GM18907 (cell line): ENCODE measurements around the gene PALM3.

Experiments used
- ATAC-seq: cut with Tn5 transposase; IDR thresholded peaks from one replicate; pipeline ENCODE4 v1.9.1; 2021; ENCODE audit warnings: mild to moderate bottlenecking, moderate library complexity; ENCODE audit not compliant: unreplicated experiment

Gene PALM3

DNA sequence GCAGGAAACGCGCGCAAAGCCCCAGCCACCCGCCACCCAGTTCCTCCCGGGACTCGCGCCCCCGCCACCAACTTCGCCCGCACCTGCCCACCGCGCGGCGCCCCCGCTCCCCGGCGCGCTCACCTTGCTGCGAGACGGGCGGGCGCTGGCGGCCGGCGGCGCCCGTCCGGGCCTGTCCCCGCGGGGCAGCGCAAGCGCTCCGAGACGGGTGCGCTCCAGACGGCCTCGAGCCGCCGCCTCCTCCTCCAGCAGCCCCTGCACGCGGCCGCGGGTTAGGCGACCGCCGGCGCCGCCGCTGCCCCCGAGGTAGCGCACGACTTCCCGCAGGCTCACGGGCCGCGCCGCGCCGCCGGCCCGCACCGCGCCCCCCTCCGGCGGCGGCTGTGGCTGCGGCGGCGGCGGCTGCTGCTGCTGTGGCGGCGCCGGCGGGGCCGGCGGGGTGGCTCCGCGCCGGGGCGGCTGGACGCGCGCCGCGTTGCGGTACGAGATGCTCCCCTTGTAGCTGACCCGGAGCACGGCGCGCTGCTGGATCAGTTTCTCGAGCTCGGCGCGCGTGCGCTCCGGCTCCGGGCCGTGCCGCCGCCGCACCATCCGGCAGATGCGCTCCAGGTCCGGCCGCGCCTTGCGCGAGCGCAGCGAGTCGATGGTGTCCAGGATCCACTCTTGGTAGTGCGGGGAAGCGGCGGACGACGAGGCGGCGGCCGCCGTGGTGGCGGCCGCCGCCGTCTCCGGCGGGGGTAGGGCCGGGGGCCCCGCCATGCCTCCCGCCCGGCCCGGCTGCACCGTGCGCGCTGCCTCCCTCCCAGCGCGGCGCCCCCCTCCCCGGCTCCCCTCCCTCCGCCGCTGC is 28.0 kb upstream of the PALM3 start:
- ATAC-seq = peak; percentile 20

DNA sequence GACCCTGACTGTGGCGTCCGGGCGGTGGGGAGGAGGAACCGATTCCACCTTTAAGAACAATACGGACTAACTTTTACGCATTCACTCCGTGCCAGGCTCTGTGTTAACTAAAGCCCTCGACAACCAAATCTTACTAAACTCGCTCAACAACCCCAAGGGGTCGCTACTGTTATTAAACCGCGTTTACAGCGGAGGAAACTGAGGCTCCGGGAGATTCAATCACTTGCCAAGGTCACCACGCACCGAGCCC is 27.5 kb upstream of the PALM3 start:
- no peak for ATAC-seq

DNA sequence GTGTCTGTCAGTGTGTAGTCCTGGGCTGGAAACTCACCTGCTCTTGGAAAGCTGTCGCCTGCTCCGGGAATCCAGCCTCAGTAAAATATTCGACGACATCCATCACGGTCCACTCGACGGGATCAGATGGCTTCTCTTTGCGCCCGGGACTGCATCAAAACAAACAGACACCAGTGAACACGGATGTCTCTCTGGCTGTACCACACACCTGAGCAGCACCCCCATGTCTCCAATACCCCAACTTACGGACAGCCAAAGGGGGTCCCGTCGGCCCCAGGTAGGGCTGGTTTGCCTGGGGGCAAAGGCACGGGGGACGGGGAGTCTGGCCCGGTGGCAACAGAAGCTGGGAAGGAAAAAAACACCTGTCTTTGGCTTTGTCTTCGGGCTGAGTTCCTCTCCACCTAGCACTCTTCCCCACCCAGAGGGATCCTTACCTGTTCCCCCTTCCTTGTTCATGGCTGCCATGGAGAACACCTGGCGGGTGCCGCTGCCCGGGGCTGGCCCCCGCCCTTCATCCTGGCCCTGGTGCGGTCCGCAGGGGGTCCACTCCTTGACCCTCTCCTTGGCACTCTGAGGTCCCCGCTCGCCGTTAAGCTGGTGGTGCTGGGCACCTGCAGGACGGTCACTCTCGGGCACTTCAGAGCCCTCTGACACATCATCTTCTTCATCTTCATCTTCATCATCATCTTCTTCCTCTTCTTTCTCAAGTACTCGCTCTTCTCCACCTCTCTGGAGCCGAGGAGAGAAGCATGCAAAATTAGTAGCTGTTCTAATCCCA is 26.9 kb upstream of the PALM3 start:
- ATAC-seq = no peak

DNA sequence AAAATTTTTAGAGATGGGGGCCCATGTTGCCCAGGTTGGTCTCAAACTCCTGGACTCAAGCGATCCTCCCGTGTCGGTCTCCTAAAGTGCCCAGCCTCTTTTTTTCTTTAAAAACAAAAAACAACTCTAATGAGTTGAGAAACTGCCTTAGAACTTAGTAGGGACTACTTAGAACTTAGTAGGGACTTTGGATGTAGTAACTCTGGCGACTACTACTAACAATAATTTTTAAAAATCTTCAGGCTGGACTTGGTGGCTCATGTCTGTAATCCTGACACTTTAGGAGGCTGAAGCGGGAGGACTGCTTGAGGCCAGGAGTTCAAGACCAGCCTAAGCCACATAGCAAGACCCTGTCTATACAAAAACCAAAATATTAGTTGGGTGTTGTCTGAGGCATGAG is 24.2 kb upstream of the PALM3 start:
- no peak for ATAC-seq

DNA sequence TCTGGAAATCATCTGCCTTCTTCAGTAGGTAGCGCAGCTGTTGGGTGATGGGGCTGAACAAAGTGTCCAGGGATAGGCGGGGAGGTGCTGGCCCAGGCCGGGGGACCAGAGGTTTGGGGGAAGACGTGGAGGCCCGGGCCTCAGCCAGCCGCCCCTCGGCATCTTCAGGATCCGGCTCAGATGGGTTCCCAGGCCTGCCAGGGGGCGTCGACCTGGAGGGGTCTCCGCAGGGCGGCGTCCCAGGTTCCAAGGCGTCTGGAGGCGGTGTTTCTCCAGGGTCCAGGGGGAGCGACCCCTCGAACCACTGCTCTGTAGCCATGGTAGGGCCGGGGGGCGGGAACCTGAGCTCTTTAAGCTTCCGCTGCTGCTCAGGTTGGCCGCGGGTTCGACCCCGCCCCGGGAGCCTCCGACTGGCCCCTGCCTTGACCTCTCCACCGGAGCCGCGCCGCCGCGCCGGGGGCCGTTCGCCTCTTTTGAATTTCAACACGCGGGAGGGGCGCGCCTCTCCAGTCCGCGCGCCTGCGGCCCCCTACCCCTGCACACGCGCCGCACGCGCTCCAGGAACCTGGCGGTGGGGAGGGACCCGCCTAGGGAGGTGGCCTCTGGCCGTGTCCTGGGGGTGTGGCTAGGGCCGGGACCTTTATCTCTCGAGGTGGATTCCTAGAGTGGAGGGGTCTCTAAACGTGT is 23.6 kb upstream of the PALM3 start, which contains the start of gene C19orf67:
Gene C19orf67, minus strand, starts transcription at position 475 of the 687 bp plus-strand sequence. Its CDS starts 156 bp downstream, at position 319.
- no peak for ATAC-seq

DNA sequence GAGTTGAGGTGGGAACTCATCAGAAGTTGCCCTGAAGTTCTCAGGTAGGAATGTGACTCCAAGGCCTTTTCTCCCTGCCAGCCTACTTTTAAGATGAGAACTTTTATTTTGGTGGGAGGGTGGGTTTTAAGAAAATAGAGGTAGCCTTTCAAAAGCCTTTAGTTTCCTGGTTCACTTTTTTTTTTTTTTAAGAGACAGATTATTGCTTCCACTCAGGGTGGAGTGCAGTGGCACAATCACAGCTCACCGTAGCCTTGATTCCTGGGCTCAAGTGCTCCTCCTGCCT is 20.7 kb upstream of the PALM3 start:
- ATAC-seq = no peak

DNA sequence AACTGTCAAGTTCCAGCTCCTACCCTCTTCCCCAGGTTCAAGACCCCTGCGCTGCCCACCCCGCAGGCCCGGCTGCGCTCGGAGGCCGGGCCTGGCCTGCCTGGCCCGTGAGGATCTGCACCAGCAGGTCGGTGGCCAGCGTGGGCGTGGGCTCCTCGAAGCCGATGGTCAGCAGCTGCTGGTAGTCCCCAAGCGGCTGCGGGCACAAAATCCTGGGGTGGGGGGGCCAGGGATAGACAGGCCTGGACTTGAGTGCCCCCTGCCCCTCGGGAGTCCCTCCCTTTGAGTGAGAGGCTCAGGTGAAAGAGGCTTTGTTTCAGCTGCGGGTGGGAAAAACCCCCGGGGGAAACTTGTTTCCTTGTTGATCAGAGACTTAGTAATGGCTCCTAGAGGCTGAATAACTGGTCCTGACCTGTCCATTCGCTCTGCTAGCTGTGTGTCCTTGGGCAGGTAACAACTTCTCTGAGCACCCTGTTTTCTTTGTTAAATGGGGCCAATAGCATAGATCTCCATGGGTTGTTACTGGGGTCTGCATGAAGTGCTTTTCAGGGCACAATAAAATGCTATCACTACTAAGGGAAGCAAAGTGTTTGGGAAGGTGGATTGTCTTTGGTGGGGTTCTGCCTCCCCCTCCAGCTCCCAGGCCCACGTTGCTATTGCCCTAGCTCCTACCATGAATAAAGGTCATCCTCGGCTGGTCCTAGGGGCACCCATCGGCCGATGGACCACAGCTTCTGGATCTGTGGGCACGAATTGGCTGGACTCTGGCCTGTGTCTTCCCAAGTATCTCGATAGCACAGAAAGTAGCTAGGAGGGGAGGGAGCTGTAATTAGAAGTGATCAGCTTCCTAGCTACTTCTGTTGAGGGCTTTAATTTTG is 20.2 kb upstream of the PALM3 start:
- peak; percentile 17 for ATAC-seq

DNA sequence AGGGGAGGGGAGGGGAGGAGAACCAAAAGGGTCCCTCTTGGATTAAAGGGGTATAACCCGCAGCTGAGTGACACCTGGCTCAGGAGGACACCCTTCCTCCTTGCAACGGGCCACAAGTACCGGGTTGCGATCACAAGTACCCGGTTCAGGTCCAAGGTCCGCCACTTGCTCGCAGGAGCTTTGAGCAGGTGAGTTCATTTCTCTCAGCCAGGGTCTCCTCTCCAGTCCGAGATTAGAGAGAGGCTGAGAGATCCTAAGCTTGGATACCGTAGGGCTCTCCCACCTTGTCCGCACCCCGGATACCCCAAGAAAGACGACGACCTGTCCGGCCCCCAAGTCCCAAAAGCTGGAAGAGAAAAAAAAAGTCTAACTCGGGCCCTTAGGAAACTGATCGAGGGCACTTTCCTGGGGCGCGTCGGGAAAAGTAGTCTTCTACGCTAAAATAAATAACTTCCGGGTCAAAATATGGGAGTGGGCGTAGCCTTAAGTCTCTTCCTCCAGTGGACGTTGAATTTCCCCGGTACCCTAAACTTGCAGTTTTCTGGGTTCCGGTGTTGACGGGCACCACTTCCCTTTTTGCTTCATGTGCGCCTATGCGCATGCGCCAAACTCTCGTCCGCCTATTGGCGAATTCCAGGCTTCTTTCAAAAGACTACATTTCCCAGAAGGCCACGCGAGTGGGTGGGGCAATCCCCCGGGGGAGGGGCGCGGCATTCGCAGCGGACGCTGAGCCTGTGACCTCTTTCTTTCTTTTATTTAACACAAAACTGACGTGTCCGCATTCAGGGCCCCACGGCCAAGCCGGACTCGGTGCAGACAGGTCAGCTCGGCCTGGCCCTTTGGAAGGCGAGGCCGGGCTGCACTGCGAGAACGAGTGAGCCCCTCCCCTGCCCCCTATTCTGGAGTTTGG is 19.3 kb upstream of the PALM3 start:
- ATAC-seq = peak; percentile 83

DNA sequence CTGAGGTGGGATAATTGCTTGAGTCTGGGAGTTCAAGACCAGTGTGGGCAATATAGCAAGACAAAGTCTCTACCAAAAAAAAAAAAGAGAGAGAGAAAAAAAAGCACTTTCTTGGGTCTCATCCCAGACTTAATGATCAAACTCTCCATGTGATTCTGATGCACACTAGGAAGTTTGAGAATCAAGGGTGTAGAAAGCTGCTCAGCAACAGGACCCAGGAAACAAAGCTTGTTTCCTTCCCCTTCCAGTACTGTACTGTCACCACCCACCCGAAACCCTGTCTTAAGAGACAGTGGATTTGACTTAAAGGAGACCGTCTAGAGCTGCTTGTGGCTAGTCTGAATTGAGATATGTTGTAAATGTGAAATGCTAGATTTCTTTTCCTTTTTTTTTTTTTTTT is 16.5 kb upstream of the PALM3 start:
- no peak for ATAC-seq

DNA sequence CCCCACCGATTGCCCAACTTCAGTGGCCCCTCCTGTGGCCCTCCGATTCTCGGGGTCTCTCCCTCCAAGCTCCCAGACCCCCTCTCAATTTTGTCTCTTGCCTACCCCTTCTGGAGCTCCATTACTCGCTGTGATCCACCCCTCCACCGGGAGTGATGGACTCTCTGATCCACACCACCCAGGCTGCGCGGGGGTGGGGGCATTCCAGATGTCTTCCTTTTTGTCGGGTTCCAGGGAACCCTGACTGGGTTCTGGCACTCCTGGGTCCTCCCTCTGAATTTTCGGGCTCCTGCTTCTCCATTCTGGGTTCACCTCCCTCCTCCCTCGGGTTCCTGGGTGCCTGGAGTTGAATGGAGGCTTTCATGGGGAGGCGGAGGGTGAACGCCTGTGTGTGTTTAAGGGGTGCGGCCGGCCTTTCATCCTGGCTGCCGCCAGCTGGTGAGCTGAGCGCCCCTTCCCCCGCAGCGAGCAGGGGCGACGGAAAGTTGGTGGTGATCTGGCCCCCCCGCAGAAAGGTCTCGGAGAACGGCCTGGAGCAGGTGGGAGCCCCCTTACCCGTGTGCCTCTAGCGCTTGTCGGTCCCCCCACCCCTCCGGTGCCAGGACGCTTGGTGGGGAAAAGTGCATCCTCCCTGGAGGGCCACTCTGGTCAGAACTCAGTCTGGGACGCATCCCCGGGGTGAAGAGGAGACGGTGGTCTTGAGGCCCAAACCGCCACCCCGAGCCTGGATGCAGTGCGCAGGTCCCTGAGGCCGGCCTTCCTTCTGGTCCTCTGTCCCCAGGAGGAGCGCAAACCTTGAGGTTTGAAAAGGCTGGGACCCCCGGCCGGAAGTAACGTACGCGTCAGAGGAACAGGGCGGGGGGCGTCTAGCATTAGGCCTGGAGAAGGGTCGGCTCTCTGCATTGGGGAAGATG is 12.3 kb upstream of the PALM3 start:
- ATAC-seq = no peak

DNA sequence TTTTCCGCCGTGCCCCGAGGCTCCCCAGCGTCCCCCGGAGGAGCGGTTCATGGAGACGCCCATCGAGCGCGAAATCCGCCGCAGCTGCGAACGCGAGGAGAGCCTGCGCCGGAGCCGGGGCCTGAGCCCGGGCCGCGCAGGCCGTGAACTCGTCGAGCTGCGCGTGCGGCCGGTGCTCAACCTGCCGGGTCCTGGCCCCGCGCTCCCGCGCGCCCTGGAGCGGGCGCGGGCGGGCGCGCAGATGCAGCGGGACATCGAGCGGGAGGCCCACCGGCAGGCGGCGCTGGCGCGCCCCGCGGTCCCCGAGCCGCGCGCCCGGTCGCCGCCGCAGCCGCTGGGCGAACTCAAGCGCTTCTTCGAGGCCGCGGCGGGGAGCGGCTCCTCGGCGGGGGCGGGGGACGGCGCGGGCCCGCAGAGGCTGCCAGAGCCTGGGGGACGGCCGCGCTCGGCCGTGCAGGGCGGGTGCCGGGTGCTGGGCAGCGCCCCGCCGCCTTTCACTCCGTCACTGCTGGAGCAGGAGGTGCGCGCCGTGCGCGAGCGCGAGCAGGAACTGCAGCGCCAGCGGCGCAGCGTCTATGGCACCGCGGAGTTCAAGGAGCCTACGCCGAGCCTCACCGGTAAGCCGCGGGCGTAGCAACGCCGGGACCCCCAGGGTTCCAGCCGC is 11.5 kb upstream of the PALM3 start:
- peak; percentile 51 for ATAC-seq

DNA sequence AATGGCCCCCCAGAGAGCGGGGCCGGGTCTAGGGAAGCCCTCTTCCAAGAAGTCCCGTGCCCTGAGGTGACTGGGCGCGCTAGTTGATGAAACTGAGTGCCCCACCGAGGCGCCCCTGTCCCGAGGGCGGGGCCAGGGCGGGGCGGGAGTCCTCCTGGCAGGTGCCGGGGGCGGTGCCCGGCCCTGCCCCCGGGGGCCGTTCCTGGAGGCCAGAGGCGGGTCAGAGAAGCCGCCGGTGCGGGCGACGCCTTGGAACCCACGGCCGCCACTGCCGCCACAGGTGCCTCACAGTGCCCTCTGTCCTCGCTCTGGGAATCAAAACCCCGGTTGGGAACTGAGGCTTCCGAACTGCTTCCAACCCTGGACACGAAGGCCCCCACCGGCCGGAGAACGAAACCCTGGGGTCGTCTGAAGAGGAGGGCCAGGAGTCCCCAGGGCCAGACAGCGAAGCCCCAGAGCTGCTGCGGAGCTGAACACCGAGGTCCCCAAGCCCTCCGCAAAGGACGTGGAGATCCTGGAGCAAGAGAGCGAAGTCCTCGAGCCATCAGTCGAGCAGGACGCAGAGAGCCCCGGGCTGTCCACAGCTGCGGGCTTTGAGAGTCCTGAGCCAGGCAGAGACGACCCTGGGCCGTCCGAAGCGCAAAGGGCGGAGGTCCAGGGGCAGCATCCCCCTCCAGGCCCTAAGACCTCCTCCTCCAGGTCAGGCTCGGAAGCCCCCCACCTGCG is 10.8 kb upstream of the PALM3 start, which contains the start of gene MISP3:
Gene MISP3, plus strand, starts transcription at position 252 of the 726 bp plus-strand sequence. CDS start 524 bp downstream, outside the sequence.
- ATAC-seq = peak; percentile 19

DNA sequence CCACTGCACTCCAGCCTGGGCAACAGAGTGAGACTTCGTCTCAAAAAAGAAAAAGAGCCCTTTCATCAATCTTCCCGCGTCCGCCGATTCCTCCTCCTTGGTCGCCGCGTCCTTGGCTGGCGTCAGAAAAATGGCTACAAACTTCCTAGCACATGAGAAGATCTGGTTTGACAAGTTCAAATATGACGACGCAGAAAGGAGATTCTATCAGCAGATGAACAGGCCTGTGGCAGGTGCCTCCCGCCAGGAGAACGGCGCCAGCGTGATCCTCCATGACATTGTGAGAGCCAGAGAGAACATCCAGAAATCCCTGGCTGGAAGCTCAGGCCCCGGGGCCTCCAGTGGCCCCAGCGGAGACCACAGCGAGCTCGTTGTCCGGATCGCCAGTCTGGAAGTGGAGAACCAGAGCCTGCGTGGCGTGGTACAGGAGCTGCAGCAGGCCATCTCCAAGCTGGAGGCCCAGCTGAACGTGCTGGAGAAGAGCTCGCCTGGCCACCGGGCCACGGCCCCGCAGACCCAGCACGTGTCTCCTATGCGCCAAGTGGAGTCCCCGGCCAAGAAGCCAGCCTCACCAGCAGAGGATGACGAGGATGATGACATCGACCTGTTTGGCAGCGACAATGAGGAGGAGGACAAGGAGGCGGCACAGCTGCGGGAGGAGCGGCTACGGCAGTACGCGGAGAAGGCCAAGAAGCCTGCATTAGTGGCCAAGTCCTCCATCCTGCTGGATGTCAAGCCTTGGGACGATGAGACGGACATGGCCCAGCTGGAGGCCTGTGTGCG is 8.6 kb upstream of the PALM3 start:
- no peak for ATAC-seq

DNA sequence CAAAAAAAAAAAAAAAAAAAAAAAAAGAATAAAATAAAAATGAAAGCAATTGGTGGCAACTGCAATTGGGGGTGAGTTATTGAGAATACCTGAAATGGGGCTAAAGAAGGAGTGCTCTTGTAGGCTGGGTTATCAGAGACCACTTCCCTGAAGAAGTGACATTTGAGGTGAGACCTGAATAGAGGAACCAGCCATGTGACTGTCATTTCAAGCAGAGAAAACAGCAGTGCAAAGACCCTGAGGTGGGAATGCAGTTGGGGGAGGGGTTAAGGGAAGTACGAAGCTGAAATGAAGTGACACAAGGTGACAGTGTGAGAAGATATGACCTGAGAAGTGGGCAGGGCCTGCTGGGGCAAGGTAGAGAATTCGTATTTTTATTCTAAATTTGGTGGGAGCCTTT is 4.3 kb upstream of the PALM3 start:
- ATAC-seq = no peak

DNA sequence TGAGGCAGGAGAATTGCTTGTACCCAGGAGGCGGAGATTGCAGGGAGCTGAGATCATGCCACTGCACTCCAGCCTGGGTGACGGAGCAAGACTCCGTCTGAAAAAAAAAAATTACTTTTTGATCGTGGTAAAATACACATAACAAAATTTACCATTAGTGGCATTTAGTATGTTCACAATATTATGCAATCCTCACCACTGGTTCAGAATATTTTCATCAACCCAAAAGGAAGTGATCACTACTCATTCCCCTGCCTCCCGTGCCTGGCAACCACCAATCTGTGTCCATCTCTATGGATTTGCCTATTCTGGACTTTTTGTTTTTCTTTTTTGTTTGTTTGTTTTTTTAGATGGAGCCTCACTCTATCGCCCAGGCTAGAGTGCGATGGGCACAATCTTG is 1.2 kb upstream of the PALM3 start:
- no peak for ATAC-seq

DNA sequence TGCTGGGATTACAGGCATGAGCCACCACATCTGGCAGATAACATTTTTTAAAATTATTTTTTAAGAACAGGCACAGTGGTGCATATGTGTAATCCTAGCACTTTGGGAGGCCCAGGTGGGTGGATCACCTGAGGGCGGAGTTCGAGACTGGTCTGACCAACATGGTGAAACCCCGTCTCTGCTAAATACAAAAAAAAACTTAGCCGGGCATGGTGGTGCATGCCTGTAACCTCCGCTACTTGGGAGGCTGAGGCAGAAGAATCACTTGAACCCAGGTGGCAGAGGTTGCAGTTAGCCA is 631 bp upstream of the PALM3 start:
- ATAC-seq = no peak

DNA sequence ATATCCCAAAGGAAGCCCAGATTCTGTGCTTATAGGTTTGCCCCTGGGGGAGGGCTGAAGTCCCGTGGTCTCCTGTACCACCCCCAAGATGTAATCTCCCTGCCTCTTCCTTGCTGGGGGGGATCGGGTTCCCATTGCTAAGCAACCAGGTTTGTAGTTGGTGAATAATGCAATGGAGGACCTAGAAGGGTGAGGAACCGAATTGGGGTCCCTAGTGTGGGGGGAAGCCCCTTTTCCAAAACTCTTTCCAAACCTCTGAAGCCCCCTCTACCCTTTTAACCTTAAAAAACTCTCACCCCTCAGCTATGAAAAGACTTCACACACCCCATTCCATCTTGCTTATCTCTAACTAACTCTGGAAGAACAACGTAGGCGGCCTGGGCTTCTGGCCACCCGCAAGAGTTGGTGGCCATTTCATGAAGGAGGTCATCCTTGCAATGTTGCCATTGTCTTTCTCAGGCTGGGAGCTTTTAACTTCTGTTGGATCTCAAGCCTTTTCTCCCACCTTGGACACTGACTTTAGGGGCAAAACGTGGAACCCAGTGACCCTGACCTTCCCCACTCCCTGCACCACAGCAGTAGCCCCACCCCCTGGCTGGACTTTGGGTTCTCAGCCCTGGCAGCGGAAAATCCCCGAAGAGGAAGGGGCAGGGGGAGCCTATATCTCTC is 661 bp downstream of the PALM3 start:
- ATAC-seq = no peak
